ENCODE measurements around the gene ERMARD.
"Not testable (repeated sequence)": the region's sequence is repeated elsewhere in the genome, so short reads cannot be mapped to it uniquely, and the experiment has no call there.

The ERMARD gene

GRCh38 chr6:169738204-169738975, 13.0 kb upstream of the ERMARD start:
- no peak for DNase-seq

- DNase-seq = no peak
These were observed 12.4 kb upstream of the ERMARD start for GRCh38 chr6:169738976-169739529.

GRCh38 chr6:169741344-169741743, 10.1 kb upstream of the ERMARD start:
- DNase-seq = no peak

DNA sequence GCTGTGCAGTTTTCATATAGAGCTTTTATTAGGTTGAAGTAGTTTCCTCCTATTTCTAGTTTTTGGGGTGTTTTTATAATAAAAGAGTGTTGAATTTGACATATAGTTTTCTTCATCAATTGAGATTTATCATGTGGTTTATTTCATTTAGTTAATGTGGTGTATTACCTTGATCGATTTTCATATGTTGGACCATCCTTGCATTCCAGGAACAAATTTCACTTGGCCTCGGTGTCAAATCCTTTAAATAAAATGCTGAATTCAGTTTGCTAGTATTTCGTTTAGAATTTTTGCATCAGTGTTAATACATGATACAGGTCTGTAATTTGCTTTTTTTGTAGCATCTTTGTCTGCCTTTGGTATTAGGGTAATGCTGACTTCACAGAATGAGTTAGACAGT, 6.0 kb upstream of the ERMARD start:
- DNase-seq = no peak

GRCh38 chr6:169746556-169746955, 4.9 kb upstream of the ERMARD start:
- no peak for DNase-seq

GRCh38 chr6:169752074-169752623, 727 bp downstream of the ERMARD start:
- no peak for DNase-seq

DNA sequence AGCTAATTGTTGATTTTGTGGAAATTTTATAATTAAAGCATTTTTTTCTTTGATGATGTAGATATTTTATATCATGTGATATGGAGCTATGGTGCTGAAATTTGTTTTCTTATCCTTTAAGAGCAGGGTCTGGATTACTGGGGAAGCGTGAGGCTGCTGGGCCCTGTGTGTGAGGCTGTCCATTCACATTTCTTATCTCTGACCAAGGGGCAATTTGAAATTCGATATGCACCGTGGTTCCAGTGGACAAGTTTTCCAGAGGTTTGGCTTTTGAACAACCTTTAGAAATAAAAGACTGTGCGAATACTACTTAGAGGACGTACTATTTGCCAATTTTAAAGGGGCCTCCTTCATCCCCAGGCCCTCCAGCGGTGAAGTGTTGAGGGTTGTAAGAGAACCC, 3.7 kb downstream of the ERMARD start:
- no peak for DNase-seq

- no peak for DNase-seq
These were observed 11.9 kb downstream of the ERMARD start for GRCh38 chr6:169763308-169763707.

GRCh38 chr6:169763881-169764280, 12.5 kb downstream of the ERMARD start:
- no peak for DNase-seq

DNA sequence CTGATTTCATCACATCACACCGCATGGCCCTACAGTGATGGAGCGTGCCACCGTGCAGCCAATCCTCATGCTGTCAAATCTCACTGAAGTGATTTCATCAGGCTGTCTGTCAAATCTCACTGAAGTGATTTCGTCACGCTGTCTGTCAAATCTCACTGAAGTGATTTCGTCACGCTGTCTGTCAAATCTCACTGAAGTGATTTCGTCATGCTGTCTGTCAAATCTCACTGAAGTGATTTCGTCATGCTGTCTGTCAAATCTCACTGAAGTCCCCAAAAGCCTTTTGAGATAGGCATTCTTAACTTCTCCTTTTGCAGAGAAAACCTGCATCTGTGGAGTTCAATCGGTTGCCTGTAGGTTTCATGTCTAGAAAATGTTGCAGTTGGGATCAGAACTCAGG, 14.4 kb downstream of the ERMARD start:
- not testable (repeated sequence) for DNase-seq

DNA sequence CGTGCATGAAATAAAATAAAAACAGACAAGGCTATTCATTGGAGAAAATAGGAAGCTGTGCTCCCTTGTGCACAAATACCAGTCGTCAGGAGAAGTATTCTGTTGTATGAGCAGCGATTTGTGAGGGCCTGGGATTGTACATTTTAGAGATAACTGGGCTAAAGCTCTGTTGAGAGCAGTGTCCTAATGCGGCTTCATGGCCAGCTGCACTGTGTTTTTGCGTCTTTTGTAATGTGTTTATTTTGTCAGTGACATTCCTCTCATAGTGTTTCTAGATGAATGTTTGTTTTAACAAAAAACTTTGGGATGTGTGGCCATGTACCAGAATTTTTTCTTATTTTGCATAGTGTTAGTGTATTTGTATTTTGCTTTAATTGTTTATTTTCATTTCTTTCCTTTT, 14.8 kb downstream of the ERMARD start:
- no peak for DNase-seq

DNA sequence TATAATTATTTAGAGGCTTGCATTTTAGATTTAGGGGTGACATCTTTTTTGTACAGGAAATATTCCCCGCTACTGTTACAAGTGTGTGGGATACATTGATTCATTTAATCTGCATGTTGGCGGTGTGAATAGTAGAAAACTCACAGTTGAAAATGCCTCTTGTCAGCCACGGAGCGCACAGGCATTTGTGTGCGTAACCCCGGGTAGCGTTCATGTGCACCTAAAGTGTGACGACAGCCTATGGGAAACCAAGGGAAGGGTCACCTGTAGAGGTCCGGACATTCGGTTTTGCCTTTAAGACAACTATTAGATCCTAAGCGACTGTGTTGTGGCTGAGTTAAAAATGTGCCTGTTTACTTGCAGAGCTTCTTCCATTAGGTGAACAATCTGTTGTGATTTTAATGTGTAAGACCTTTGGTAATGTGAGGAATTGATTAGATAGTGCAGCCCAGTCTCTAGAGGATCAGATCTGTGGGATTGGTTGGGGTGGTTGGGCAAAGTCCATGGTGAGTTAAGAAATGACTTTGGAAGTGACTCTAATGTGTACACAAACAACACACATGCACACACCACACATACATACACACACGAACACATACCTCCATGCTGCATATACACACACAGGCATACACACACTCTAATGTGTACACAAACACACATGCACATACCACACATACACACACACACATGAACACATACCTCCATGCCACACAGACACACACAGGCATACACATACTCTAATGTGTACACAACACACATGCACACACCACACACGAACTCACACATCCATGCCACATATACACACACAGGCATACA, 15.7 kb downstream of the ERMARD start:
- no peak for DNase-seq

GRCh38 chr6:169774347-169774746, 22.9 kb downstream of the ERMARD start:
- DNase-seq = no peak

GRCh38 chr6:169775321-169775720, 23.9 kb downstream of the ERMARD start:
- no peak for DNase-seq

DNA sequence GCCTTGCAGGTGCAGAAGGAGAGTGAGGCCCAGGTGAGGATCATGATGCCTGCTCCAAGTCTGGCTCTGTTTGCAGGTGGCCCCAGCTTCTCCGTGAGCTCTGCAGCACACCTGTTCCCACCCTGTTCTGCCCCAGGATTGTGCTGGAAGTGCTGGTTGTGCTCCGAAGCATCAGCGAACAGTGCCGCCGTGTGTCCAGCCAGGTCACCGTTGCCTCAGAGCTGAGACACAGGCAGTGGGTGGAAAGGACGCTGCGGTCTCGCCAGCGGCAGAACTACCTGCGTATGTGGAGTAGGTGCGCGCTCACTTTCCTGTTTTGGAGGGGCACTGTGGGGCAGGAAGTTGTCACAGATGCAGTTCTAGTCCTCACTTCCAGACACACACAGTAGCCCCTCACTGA, 25.0 kb downstream of the ERMARD start:
- no peak for DNase-seq

DNA sequence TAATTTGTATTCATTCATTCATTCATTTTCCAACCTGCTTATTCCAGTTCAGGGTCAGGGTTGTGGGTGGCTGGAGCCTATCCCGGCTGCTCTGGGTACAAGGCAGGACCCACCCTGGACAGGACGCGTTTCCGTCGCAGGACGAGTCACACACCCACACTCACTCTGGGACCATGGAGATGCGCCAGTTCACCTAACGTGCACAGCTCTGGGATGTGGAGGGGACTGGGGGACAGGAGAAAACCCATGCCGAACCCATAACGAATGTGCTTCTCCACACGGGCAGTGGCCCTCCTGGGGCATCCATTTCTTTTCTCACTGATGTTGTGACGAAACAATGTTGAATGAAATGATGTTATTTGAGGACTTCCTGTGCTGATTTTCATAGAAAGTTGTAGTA, 26.5 kb downstream of the ERMARD start:
- DNase-seq = no peak

DNA sequence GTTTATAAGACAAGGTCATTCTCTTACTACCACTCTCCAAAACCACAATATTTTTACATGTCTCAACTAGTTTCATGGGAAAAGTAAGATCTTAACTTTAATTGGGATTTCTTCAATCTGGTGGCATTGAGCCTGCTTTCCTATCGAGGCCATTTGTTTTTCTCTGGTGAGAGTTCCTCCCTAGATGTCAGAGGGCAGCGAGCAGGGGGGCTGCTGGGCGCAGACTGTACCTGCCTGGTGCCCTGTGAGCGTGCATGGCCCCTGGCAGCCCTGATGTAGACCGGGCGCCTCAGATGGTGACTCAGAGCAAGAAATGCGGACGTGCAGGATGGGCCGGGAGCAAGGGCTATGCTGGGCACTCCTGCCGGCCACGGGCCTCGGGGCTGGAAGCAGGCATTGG, 27.2 kb downstream of the ERMARD start:
- no peak for DNase-seq

GRCh38 chr6:169779092-169779815, 27.8 kb downstream of the ERMARD start:
- DNase-seq = no peak

DNA sequence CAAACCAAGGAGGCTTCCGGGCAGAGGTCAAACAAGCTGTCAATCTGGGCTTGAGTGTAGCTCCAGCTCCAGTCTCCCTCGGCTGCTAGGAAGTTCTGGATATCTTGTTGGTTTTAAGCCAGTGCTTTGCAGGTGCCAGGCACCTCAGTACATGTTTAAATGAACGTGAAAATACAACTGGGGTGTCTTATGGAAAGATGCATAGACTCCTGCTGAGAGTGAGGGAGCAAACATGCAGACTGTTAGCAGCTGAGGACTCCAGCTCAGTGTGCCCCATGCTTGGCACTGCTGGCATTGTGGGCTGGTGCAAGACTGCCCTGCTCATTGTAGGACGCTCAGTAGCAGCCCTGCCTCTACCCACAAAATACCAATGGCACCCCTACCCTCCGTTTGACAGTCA, 28.5 kb downstream of the ERMARD start:
- DNase-seq = no peak

DNA sequence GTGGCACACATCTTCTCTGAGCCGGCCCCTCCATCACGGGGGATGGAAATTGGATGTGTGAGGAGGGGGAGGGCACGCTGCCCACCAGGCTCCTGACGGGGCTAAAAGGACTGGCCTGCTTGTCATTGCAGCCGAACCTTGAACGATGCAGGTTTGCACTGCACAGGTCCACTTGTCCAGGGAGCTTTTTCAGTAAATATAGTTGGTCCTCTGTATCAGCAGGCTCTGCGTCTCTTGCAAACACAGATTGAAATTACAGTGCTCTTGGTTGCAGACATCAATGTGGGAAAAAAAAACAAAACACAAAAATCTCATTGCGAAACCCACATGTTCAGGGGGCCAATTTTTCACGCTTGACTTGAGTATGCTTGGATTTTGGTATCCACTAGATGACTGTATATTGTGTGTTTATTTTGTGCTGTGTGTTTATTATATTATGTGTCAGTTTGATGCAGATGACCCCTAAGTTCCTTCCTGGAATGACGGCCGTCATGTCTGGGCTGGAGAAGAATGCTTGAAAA, 29.2 kb downstream of the ERMARD start:
- DNase-seq = no peak

- DNase-seq = no peak
These were observed 31.5 kb downstream of the ERMARD start for GRCh38 chr6:169782966-169783365.

GRCh38 chr6:169783401-169783800, 32.0 kb downstream of the ERMARD start:
- DNase-seq = no peak
